ENCODE measurements around the gene SLC27A6. TPM values are rescaled to one million over a fixed set of nuclear protein-coding genes. Genes with fewer than 3 reads are reported as not detected.

Gene SLC27A6
- total and polyA plus RNA-seq, 2 experiments from 2014 or later: 2.0 to 4.8 TPM

GRCh38 chr5:129043894-129044293 is 78.6 kb downstream of the SLC27A6 start:
- Histone ChIP-seq H3K4me2 (no peak overlapping the region), H4K20me1 (replicated peaks; ENCODE audit: insufficient read depth) (no peaks in the 10 kb centered on the region)

More at GRCh38 chr5:129043894-129044293, 78.6 kb downstream of the SLC27A6 start:
- TF ChIP-seq ZNF331 (CRISPR knock-in tag; IDR thresholded peaks at IDR 0.05; ENCODE audit: low read depth) (no peak), ETS1 (IDR thresholded peaks at IDR 0.05) (no peak), CREB1 (CRISPR knock-in tag; IDR thresholded peaks at IDR 0.05; ENCODE audit: low read depth) (no peak), ZNF114 (CRISPR knock-in tag; IDR thresholded peaks at IDR 0.05) (no peak), NANOG (IDR thresholded peaks at IDR 0.05; ENCODE audit: borderline replicate concordance) (no peak), STAT1 (IDR thresholded peaks at IDR 0.05; ENCODE audit: unreplicated experiment) (no peak), EZH2phosphoT487 (IDR thresholded peaks at IDR 0.05; ENCODE audit: unreplicated experiment) (no peak), JUNB (IDR thresholded peaks at IDR 0.05; ENCODE audit: unreplicated experiment) (no peak), POLR2AphosphoS5 (IDR thresholded peaks at IDR 0.05; ENCODE audit: low read depth) (no peak), ZNF462 (CRISPR knock-in tag; IDR thresholded peaks at IDR 0.05) (no peak), REST (IDR thresholded peaks at IDR 0.05; ENCODE audit: unreplicated experiment) (no peak), EZH2 (IDR thresholded peaks at IDR 0.05; ENCODE audit: low read depth, unreplicated experiment) (no peak), CTCF (conservative IDR thresholded peaks at IDR 0.05; ENCODE audit: low read depth in 2 of 2) (no peak)
- Mint-ChIP-seq H3K27me3 (ENCODE audit: insufficient read depth, low read depth, poor library complexity) (peaks cover 2% of the 10 kb centered on the region), H3K27ac (no peak overlapping the region), H3K9me3 (peaks cover 8% of the 10 kb centered on the region; the same call in 2 of the 3 replicates), H3K4me1 (no peaks in the 10 kb centered on the region), H3K36me3 (ENCODE audit: low read depth) (no peaks in the 10 kb centered on the region; the same call in 2 of the 3 replicates), H3K4me3 (no peak overlapping the region)
- H3K79me2 ChIP-seq (replicated peaks; ENCODE audit: insufficient read depth): no peaks in the 10 kb centered on the region
- no peaks in the 10 kb centered on the region for H3K4me1 ChIP-seq (ENCODE audit: insufficient read depth)
- DNase-seq (ENCODE audit: low spot score): no peak
- no peak overlapping the region for H2AFZ ChIP-seq
- ATAC-seq: no peak
- no peak overlapping the region for H3K27ac ChIP-seq (ENCODE audit: low read depth)
- H3K9me2 ChIP-seq (ENCODE audit: insufficient read depth): peaks cover 3% of the 10 kb centered on the region; the same call in 1 of the 2 replicates
- no peak overlapping the region for H3K4me3 ChIP-seq
- no peaks in the 10 kb centered on the region for H3K27me3 ChIP-seq (ENCODE audit: insufficient read depth)
- H3K36me3 ChIP-seq (ENCODE audit: insufficient read depth): no peaks in the 10 kb centered on the region
- no peaks in the 10 kb centered on the region for H3F3A ChIP-seq (replicated peaks; ENCODE audit: low read depth)

All from GM23338 (cell line).